Left lung (tissue), 10 donors: Measurements from ENCODE around the gene SCLY. TPM values are rescaled to one million over a fixed set of nuclear protein-coding genes. Genes with fewer than 3 reads are reported as not detected.

Experiments
- ATAC-seq: fragments of 200-7000 bp; cut with Tn5 transposase; one replicate; pipeline ENCODE4 v1.9.1; 2020; ENCODE audit warnings: moderate library complexity
- DNase-seq, 4 donors: peaks; one replicate each; pipeline ENCODE4 v3.0.0-alpha.2; 2013 to 2020
- H3K27ac ChIP-seq, 2 donors: fragments of 200-600 bp; sonication (generic) in 1 of 2; one replicate each; pipeline versions ENCODE4 v1.5.0 to v1.8.0; 2020 to 2021
- H3K27me3 ChIP-seq, 2 donors: fragments of 200-600 bp; sonication (generic) in 1 of 2; one replicate each; pipeline versions ENCODE4 v1.5.0 to v1.8.0; 2020 to 2021
- H3K36me3 ChIP-seq, 2 donors: fragments of 200-600 bp; sonication (generic) in 1 of 2; one replicate each; pipeline versions ENCODE4 v1.5.0 to v1.8.0; 2020 to 2021
- H3K4me1 ChIP-seq, 2 donors: fragments of 200-600 bp; one replicate each; pipeline ENCODE4 v1.8.0; 2021
- H3K4me3 ChIP-seq, 2 donors: fragments of 200-600 bp; sonication (generic) in 1 of 2; one replicate each; pipeline versions ENCODE4 v1.5.0 to v1.8.0; 2020 to 2021; ENCODE audit warnings: mild to moderate bottlenecking in 1 of 2
- H3K9me3 ChIP-seq, 2 donors: fragments of 200-600 bp; sonication (generic) in 1 of 2; one replicate each; pipeline versions ENCODE4 v1.5.0 to v1.8.0; 2020 to 2021
- intact Hi-C, 2 donors: fragments of 100-400 bp; cut with DNase I; formaldehyde crosslinking; loops; one replicate each; pipeline versions ENCODE4 v1.11.2 to v1.14.2; 2022
- polyA plus RNA-seq, 6 donors: library from polyadenylated mRNA; unstranded; fragments of 120-200 nt; gene quantifications; one replicate each; pipeline ENCODE4 v1.2.1, GENCODE V29; 2013; ENCODE audit not compliant: insufficient read length in 6 of 6
- total RNA-seq, 2 donors: library from RNA; stranded (reverse); fragmentation: NEBNext Ultra II Directional; extraction: Animal tissue kit (Norgen Biotek cat#: 25700); gene quantifications; one replicate each; pipeline ENCODE4 v1.2.1, GENCODE V29; 2021
- TF ChIP-seq, protein P1 (sequence below), 2 donors: fragments of 200-600 bp; sonication (generic) in 1 of 2; IDR thresholded peaks; one replicate each; pipeline versions ENCODE4 v1.5.0 to v1.8.0; 2021; ENCODE audit warnings: antibody characterized with exemption in 2 of 2
- donor health status: DM: no; HTN: yes; CAD: no.
- donor health status: DM: no; HTN: no; CAD: no.

Gene SCLY
- total and polyA plus RNA-seq, 8 donors = 10.9 to 20.9 (median 15.2) TPM

DNA sequence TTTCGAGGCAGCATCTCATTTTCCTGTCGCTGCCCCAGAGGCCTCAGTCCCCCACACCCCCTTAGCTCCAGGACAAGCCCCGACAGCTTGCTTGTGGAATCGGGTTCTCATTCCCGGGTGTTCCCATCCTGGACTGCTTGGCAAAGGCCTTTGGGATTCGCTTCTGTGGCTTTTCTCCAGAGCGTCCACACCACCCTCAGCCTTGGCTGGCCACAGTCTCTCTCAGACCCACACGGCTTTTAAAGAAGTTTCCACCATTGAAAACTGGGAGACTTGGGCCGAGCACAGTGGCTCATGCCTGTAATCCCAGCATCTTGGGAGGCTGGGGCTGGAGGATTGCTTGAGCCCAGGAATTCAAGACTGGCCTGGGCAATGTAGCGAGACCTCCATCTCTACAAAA is 42.1 kb downstream of the SCLY start:
- Histone ChIP-seq H3K36me3 (no peaks in the 10 kb centered on the region), H3K4me3 (no peak overlapping the region), H3K27ac (no peak overlapping the region), H3K9me3 (no peaks in the 10 kb centered on the region), H3K4me1 (no peaks in the 10 kb centered on the region), H3K27me3 (peaks cover 0 to 31% of the 10 kb centered on the region in 2 donors)
- no peak for ATAC-seq
- DNase-seq = no peak
- TF ChIP-seq, protein P1, sequence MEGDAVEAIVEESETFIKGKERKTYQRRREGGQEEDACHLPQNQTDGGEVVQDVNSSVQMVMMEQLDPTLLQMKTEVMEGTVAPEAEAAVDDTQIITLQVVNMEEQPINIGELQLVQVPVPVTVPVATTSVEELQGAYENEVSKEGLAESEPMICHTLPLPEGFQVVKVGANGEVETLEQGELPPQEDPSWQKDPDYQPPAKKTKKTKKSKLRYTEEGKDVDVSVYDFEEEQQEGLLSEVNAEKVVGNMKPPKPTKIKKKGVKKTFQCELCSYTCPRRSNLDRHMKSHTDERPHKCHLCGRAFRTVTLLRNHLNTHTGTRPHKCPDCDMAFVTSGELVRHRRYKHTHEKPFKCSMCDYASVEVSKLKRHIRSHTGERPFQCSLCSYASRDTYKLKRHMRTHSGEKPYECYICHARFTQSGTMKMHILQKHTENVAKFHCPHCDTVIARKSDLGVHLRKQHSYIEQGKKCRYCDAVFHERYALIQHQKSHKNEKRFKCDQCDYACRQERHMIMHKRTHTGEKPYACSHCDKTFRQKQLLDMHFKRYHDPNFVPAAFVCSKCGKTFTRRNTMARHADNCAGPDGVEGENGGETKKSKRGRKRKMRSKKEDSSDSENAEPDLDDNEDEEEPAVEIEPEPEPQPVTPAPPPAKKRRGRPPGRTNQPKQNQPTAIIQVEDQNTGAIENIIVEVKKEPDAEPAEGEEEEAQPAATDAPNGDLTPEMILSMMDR (IDR thresholded peaks at IDR 0.05) = no peak
- intact Hi-C loops = no loop called here

DNA sequence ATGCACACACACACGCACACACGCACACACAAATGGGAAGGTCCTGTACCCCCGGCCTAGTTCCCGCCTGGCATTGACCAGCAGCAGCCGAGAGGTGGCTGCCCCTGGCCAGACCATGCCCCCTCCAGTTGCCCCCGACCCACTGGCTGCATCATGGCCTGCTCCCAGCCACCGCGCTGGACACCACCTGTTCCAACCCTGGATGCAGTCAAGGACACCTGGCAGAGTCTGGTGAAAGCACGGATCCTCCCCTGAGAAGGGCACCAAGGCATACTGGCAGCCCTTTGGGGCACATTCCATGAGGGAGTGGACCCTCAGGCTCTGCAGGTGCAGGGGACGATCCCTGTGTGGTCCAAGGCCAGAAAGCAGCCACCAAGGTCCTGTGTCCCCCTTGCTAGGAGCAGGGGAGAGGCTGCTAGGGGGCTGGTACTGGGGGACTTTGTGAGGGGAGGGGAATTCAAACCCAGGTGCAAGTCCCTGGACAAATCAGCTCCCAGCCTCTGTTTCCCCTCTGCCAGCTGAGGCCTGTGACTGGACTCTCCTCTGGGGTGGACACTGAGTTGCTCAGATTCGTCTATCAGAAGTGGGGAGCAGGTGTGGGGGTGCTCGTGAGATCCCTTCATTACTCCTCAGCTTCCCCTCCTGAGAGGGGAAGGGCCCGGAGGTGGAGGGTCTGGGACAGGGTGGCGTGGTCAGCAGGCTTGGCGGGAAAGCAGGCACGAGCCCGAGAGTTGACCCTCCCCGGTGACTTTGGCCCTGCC is 42.8 kb downstream of the SCLY start:
- no peaks in the 10 kb centered on the region for H3K4me1 ChIP-seq
- TF ChIP-seq, protein P1 (IDR thresholded peaks at IDR 0.05) = no peak

DNA sequence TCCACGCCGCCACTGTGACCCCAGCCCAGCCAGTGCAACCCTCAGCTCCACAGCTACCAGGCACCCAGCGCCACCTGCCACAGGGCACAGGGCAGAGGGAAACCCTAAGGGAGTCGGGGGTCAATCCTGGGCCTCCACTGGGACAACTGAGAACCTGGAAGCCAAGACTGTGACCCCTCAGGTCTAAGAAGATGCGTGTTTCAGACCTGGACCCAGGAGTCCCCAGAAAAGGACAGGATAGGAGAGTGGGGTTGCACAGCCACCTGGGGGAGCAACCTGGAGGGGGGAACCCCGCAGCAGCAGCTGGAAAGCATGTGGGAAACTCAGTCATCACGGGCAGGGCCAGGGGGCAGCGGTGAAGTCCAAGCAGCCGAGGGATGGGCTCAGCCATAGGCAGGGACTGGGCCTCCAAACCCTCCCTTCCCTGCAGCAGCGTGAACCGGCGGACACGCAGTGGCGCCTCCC is 43.5 kb downstream of the SCLY start:
- Histone ChIP-seq H3K4me1 (no peaks in the 10 kb centered on the region), H3K4me3 (no peak overlapping the region), H3K36me3 (no peaks in the 10 kb centered on the region), H3K27ac (no peak overlapping the region), H3K9me3 (no peaks in the 10 kb centered on the region), H3K27me3 (peaks cover 0 to 34% of the 10 kb centered on the region in 2 donors)
- TF ChIP-seq, protein P1 (IDR thresholded peaks at IDR 0.05) = no peak
- DNase-seq (peak in 1 of 4 donors; percentile 69), ATAC-seq (no peak)
- intact Hi-C loops = no loop called here

More for the DNA sequence above, 42.8 kb downstream of the SCLY start:
- ATAC-seq (no peak), DNase-seq (peak in 1 of 4 donors; percentile 67)
- H3K9me3 ChIP-seq = no peaks in the 10 kb centered on the region
- no peaks in the 10 kb centered on the region for H3K36me3 ChIP-seq
- peaks cover 0 to 34% of the 10 kb centered on the region in 2 donors for H3K27me3 ChIP-seq
- intact Hi-C loops = no loop called here
- no peak overlapping the region for H3K27ac ChIP-seq
- H3K4me3 ChIP-seq = no peak overlapping the region

DNA sequence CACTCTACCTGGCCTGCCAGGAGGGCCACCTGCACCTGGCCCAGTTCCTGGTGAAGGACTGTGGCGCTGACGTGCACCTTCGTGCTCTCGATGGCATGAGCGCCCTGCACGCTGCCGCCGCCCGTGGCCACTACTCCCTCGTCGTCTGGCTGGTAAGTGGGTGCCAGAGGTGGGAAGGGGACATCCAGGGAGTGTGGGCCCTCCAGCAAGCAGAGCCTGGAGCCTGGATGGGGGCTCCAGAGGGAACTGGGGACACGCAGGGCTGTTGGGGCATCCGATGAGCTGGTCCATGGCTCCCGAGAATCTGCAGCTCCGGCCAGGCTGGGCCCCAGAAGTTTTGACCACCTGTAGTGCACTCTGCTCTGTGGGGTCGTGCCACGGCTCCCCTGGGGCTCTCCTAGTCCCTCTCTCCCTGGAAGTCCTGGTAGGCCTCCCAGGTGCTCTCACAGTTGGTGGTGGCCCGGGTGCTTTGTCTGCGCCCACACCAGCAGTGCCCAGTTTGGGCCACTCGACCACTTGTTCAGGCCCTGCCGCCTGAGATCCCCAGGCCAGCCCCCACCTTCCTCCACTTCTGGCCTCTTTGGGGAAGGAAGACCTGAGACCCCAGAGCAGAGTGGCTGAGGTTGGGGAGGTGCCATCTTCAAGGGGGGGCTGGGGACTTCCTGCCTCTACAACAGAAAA is 44.0 kb downstream of the SCLY start:
- peak in 2 of 4 donors; percentile 22 to 64 for DNase-seq
- H3K27me3 ChIP-seq = peaks cover 0 to 34% of the 10 kb centered on the region in 2 donors
- intact Hi-C loops = no loop called here

More for the DNA sequence above, 44.0 kb downstream of the SCLY start:
- no peaks in the 10 kb centered on the region for H3K4me1 ChIP-seq
- H3K27ac ChIP-seq = no peak overlapping the region
- TF ChIP-seq, protein P1 (IDR thresholded peaks at IDR 0.05) = no peak
- no peaks in the 10 kb centered on the region for H3K36me3 ChIP-seq
- H3K4me3 ChIP-seq = no peak overlapping the region
- no peaks in the 10 kb centered on the region for H3K9me3 ChIP-seq
- ATAC-seq = no peak
